A673 (cell line): ENCODE results near the gene SARS1. TPM values are rescaled to one million over a fixed set of nuclear protein-coding genes. Genes with fewer than 3 reads are reported as not detected.

ENCODE experiments used
- Bru-seq: library from RNA; stranded (reverse); fragments of 400-500 nt; gene quantifications from one replicate; lab custom pipeline; 2021; lab: Mats Ljungman, UMichigan
- BruChase-seq, 2 experiments: library from RNA; stranded (reverse); fragments of 400-500 nt; gene quantifications; one replicate each; lab custom pipeline; 2021; lab: Mats Ljungman, UMichigan
- BruUV-seq: library from RNA; stranded (reverse); fragments of 400-500 nt; replicated peaks from 2 replicates; lab custom pipeline; 2021; lab: Mats Ljungman, UMichigan
- CTCF ChIA-PET: fragments of 300-600 bp; sonication (Branson Sonifier 250); formaldehyde crosslinking; loops from one replicate; lab custom pipeline; 2022; ENCODE audit warnings: antibody characterized with exemption; lab: Charles Lee
- POLR2A ChIA-PET: fragments of 300-600 bp; sonication (Branson Sonifier 250); formaldehyde crosslinking; loops from one replicate; lab custom pipeline; 2022; ENCODE audit warnings: antibody characterized with exemption; ENCODE audit not compliant: low non-redundant PET; lab: Charles Lee
- DNase-seq: peaks from one replicate; pipeline ENCODE4 v3.0.0-alpha.2; 2015; ENCODE audit warnings: low spot score
- H3K27ac ChIP-seq: fragments of 200-600 bp; sonication (generic); 2 replicates; pipeline ENCODE4 v1.5.1; 2016; ENCODE audit warnings: mixed run types, low read depth, mild to moderate bottlenecking, mixed read lengths, antibody characterized with exemption, low read length; ENCODE audit not compliant: poor library complexity, severe bottlenecking
- H3K27me3 ChIP-seq: fragments of 200-600 bp; sonication (generic); replicated peaks from 2 replicates; pipeline ENCODE4 v1.6.1; 2017; ENCODE audit warnings: mixed run types, low read depth, mild to moderate bottlenecking, mixed read lengths, antibody characterized with exemption, low read length; ENCODE audit not compliant: insufficient read depth, poor library complexity
- H3K36me3 ChIP-seq: fragments of 200-600 bp; sonication (generic); 2 replicates; pipeline ENCODE4 v1.6.1; 2016; ENCODE audit warnings: mixed run types, mild to moderate bottlenecking, mixed read lengths, antibody characterized with exemption, low read length; ENCODE audit not compliant: insufficient read depth, poor library complexity, severe bottlenecking
- H3K4me1 ChIP-seq: fragments of 200-600 bp; sonication (generic); 2 replicates; pipeline ENCODE4 v1.6.1; 2017; ENCODE audit warnings: mixed run types, mild to moderate bottlenecking, mixed read lengths, antibody characterized with exemption, low read length; ENCODE audit not compliant: insufficient read depth, poor library complexity, severe bottlenecking
- H3K4me3 ChIP-seq: fragments of 200-600 bp; sonication (generic); 2 replicates; pipeline ENCODE4 v1.5.1; 2016; ENCODE audit warnings: low read depth, mixed run types, mild to moderate bottlenecking, mixed read lengths, low read length; ENCODE audit not compliant: poor library complexity, severe bottlenecking
- H3K9me3 ChIP-seq: fragments of 200-600 bp; sonication (generic); 2 replicates; pipeline ENCODE4 v1.6.1; 2016; ENCODE audit warnings: mixed run types, low read depth, mild to moderate bottlenecking, mixed read lengths, antibody characterized with exemption, low read length; ENCODE audit not compliant: poor library complexity, severe bottlenecking
- CTCF ChIP-seq: fragments of 300-800, 200-600 bp; sonication (generic); conservative IDR thresholded peaks from 2 replicates; pipeline ENCODE4 v1.5.1; 2017; ENCODE audit warnings: low read depth, mild to moderate bottlenecking, antibody characterized with exemption, low read length, moderate library complexity, mixed read lengths
- EZH2 ChIP-seq: fragments of 200-600 bp; sonication (generic); IDR thresholded peaks from 2 replicates; pipeline ENCODE4 v1.6.1; 2017; ENCODE audit warnings: borderline replicate concordance, low read depth, mild to moderate bottlenecking, mixed read lengths, antibody characterized with exemption, low read length; ENCODE audit not compliant: poor library complexity, severe bottlenecking
- intact Hi-C: fragments of 100-400 bp; cut with micrococcal nuclease; formaldehyde crosslinking; loops from one replicate; pipeline ENCODE4 v1.10.0; 2022; ENCODE audit not compliant: unreplicated experiment
- long read RNA-seq: library from polyadenylated mRNA; stranded (forward); transcript quantifications from one replicate; pipeline ENCODE4 v2.0.0, GENCODE V29; 2022
- total RNA-seq: library from RNA; stranded (reverse); gene quantifications from 2 replicates; pipeline ENCODE4 v1.2.3, GENCODE V29; 2021

SARS1 gene
- total RNA-seq (259 and 320 TPM in 2 replicates), Bru-seq, nascent RNA (percentile 90 among the genes with signal in this experiment), BruChase-seq, experiment 1, labeled RNA remaining after a 2-hour chase (percentile 92 among the genes with signal in this experiment), BruChase-seq, experiment 2, labeled RNA remaining after a 6-hour chase (percentile 93 among the genes with signal in this experiment)
- long read RNA-seq, transcript SARS-206 (2 exons, 804 nt) = minor isoform, 35 of 912 reads
- long read RNA-seq, transcript SARS-201 (11 exons, 1,852 nt) = major isoform, 729 of 912 reads
- long read RNA-seq, transcript SARS-202 (12 exons, 1,882 nt) = minor isoform, 15 of 912 reads
- long read RNA-seq, partial matches to known transcripts = 35 of 912 reads
- long read RNA-seq, other reads (novel, unspliced or antisense) = 96 of 912 reads

- intact Hi-C loops = no loop called here
- Histone ChIP-seq H3K36me3 (peaks cover 31% of the 10 kb centered on the region), H3K27ac (peak within 1 kb of the TSS; percentile 91), H3K9me3 (no peaks in the 10 kb centered on the region), H3K4me3 (peak within 1 kb of the TSS; percentile 62), H3K4me1 (peaks cover 22% of the 10 kb centered on the region), H3K27me3 (no peaks in the 10 kb centered on the region)
- DNase-seq = peak; percentile 95
- TF ChIP-seq CTCF (no peak), EZH2 (no peak)
- TSS peak; percentile 95 for BruUV-seq
- CTCF ChIA-PET = interaction anchor here (0.7 to 1.9 kb wide), 3 partner anchors 13 to 101 kb away, joined by 3 to 11 read pairs (median 3); a partner anchor contains a TSS
- POLR2A ChIA-PET = interaction anchor here (0.5 to 1.0 kb wide), 3 partner anchors 21 to 258 kb away, joined by 3 to 5 read pairs (median 3); no protein-coding TSS in a partner anchor
These were observed at the start of gene SARS1 for GRCh38 chr1:109213824-109214693. SARS1 (plus strand) TSS chr1:109213918; CDS start chr1:109213993, 75 bp downstream.

GRCh38 chr1:109164538-109164937 is 49.2 kb upstream of the SARS1 start:
- H3K27ac ChIP-seq = no peak overlapping the region
- intact Hi-C loops = no loop called here
- CTCF ChIA-PET = no interaction called here

More at GRCh38 chr1:109164538-109164937, 49.2 kb upstream of the SARS1 start:
- no TSS peak for BruUV-seq
- no peaks in the 10 kb centered on the region for H3K36me3 ChIP-seq
- no peaks in the 10 kb centered on the region for H3K9me3 ChIP-seq
- POLR2A ChIA-PET = no interaction called here
- TF ChIP-seq CTCF (no peak), EZH2 (no peak)
- DNase-seq = no peak
- no peak overlapping the region for H3K4me3 ChIP-seq
- H3K27me3 ChIP-seq = no peaks in the 10 kb centered on the region
- H3K4me1 ChIP-seq = peaks cover 40% of the 10 kb centered on the region
